Hindlimb muscle (tissue), 1 donor: ENCODE measurements around the gene SP2. TPM values are rescaled to one million over a fixed set of nuclear protein-coding genes. Genes with fewer than 3 reads are reported as not detected.
"Not testable (repeated sequence)": the region's sequence is repeated elsewhere in the genome, so short reads cannot be mapped to it uniquely, and the experiment has no call there.

ENCODE experiments used
- DNase-seq: peaks from one replicate; pipeline ENCODE4 v3.0.0-alpha.2; 2013
- polyA plus RNA-seq: library from polyadenylated mRNA; unstranded; fragments of 120-200 nt; gene quantifications from one replicate; pipeline ENCODE4 v1.2.1, GENCODE V29; 2013; ENCODE audit not compliant: insufficient read length

The SP2 gene
- polyA plus RNA-seq, 1 donor = 19.0 TPM

DNA sequence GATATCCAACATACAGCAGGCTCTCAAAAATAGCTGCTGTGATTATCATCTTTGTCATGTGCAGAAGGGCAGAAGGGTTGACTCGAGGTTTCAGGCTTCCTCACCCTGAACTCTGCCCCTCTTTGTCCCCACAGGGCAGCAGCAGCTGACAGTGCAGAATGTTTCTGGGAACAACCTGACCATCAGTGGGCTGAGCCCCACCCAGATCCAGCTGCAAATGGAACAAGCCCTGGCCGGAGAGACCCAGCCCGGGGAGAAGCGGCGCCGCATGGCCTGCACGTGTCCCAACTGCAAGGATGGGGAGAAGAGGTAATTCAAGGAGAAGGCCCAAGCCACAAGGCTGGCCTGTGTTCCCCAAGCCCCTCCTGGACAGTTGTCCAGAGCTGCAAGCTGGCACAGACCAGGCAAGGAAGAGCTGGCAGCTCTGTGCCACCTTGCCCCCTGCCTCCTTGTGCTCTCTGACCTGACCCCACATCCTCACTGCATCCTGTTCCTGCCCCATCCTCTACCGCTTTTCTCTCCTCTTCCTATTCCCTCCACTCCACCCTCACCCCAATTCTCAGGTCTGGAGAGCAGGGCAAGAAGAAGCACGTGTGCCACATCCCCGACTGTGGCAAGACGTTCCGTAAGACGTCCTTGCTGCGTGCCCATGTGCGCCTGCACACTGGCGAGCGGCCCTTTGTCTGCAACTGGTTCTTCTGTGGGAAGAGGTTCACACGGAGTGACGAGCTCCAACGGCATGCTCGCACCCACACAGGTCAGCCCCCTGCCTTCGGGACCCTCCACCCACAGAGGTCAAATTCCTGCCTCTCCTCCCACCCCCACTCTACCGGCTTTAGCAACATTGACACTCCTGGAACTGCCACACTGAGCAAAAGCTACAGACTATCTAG, 29.0 kb downstream of the SP2 start:
- DNase-seq = no peak

DNA sequence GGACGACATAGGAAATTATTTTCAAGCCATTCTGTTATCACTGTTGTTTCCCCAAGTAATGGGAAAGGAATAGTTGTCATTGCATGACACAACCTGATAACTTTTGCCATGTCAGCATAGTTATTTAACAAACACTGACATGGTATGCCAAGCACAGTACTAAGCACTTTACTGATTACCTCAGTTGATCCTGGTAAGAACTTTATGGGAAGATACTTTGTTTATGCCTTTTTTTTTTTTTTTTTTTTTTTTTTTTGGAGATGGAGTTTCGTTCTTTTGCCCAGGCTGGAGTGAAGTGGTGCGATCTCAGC, 29.6 kb downstream of the SP2 start:
- DNase-seq = no peak

DNA sequence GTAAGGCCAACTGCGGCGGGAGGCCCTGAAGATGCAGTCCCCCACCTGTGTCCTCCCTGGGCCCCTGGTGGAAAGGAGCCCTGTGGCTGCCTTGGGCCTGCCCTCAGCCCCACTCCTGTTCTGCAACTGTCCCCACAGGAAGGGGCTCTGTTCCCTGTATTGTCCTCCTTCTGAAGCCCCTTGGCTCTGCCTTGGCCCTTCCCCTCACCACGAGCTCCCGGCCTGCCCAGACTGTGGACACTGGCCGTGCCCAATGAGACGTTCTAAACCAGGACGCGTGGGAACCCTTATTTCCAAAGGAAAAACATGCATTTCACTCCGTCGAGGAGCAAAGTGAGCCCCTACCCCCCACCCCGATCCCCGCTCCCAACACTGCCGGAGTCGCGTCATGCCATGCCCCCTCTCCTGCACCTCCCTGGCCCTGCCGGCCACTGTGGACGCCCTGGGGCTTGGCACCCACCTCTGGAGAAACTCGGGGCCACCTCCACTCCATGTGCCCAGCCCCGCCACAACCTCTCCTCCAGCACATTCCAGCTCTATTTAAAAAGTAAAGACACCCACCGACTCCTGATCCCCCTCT, 31.9 kb downstream of the SP2 start:
- no peak for DNase-seq

DNA sequence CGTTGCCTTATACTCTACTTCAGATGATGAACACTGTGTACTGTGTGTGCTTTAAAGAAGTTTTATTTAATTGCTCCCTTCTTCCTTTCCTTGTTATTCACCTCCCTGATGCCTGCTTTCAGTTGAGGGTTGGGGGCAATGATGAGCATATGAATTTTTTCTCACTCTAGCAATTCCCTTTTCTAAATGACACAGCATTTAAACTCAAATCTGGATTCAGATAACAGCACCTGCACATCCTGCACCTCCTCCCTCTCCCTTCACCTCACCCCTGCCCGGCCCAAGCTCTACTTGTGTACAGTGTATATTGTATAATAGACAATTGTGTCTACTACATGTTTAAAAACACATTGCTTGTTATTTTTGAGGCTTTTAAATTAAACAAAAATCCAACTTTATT, 32.4 kb downstream of the SP2 start:
- DNase-seq = no peak

DNA sequence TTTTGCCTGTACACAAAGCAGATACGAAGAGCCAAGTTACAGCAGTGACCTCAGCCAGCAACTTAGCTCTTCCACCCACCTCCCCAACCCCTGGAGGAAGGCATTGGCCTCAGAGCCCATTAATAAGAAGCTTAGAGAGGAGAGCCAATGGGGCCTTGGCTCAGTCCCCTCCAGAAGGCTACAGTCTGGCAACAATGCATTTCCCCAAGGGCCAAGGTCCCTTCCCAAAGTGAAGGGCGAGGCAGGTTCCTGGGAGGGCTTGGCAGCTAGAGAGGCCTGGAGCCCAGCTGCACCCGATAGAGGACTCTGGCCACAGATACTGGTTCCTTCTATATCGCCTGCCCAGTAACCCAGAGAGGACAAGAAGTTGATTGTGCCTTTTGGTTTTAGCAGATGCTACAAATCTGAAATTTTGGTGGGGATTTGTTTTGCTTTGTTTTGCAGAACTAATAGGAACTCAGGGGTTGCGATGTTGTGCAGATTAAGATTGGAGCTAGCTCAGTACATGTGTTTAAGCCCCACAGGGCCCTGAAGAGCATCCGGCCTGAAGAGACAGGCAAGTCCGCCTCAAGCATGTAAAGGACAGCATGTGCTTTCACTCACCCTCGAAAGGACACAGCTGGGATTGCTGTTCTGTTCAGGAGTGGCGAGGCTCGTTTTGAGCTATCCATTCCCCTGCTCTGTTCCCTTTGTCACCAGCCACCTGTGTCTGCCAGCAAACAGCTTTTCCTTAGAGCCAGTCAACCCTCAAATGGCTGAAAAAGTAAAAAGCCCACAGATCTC, 33.4 kb downstream of the SP2 start:
- peak; percentile 53 for DNase-seq

DNA sequence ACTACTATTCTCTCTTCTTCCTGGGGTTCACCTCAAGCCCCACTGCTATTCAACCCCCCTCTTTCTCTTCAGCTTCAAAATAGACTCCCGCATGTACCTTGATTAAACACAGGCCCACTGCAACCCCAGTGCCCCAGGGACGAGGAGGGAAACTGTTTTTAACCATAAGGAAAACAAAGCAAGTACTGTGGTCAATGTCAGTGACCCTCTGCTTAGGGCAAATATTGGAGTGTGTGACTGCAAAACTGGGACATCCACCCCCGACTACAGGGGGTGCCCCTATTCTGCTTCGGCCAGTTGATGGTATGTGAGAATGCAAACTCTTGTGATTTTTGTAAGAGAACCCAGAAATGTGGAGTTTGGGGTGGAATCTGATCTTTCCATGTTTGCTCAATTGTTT, 35.8 kb downstream of the SP2 start:
- DNase-seq = no peak

DNA sequence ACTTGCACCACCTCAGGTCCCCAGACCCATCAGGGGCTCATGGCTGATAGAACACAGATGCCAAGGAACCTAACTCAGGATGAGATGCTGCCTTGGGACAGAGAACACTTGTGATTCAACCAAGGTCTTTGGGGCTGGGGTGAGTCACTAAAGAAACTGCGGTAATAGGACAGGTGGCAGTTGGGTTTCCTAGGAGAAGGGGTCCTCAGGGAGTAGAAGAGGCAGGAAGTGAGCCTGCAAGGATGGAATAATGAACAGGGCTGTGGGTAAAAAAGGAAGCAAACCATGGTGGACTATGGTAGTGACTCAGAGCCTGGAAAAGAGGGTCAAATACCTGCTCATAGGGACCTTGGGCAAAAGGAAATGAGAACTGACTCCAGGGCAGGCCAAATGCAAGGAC, 38.8 kb downstream of the SP2 start:
- no peak for DNase-seq

DNA sequence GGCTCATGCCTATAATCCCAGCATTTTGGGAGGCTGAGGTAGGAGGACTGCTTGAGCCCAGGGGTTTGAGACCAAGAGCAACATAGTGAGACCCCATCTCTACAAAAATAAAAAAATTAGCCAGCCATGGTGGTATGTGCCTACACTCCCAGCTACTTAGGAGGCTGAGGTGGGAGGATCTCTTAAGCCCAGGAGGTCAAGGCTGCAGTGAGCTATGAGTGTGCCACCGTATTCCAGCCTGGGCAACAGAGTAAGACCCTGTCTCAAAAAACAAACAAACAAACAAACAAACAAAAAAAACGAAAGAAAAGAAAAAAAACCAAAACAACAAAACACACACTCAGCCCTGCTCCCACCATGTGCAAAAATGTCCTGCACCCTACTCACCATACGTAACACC, 39.4 kb downstream of the SP2 start:
- DNase-seq = not testable (repeated sequence)

DNA sequence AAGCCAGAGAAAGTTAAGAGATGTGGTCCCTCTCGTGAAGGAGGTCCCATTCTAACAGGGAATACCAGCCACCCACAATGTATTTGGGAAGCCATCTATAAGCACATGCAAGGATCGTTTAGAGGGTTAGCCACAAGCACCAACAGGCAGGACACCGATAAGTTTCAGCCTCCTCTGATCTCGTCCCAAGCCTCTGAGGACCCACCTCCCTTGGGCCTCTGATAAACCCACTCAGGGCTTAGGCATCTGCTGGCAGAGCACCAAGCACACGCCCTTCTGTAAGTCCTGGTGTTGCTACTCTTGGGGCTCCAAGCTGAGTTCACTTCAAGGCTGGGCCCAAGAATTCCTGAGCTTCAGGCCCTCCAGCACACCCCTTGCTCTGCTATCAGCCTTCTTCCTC, 39.9 kb downstream of the SP2 start:
- DNase-seq = no peak

DNA sequence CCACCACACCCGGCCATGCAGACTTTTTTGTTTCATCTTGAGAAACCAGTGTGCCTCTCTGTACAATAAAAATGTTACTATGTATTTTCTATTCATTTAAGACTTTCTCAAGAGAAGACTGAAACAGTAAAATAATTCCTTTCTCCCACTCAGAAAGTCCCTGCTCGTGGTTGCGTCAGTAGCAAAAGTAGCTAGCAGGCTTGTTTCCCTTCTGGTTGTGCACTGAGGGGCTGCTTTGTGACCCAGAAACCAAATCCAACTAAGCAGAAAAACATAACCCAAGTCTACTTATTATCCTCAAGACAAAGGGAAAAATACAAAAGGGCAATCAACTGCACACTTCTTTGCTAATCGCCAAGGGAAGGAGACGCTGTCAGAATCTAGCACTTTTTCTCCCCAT, 41.9 kb downstream of the SP2 start:
- DNase-seq = no peak

DNA sequence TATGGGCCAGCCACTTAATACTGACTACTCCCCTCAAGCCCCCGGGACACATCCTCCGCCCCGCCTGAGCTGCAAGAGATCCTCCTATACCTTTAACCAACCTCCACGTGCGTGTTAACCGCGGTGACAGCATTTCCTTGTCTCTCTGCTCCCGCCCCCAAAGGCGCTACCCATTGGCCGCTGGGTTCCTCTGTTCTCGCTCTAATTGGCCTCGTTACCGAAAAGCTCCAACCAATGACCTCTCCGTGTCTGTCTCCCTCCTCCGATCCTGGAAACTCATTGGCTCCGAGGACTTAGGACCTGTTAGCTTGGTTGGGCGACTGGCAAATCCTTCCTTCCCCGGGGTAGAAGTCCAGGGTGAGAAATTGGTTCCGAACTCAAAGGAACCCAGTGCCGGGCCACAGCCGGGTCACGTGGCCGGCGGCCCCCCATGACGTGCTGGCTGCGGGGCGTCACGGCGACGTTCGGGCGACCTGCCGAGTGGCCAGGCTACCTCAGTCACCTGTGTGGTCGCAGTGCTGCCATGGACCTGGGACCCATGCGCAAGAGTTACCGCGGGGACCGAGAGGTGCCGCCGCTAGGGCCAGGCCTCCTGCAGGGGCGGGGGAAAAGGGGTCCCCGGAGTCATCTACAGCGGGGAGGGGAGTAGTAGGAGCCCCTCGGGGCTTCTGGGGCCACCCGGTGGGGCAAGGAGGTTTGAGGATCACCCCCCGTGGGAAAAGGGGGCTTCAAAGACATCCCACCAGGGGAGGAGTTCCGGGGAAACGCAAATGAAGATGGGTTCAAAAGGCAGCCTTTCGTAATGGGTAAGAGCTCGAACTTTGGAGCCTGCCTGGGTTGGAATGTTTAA, 45.4 kb downstream of the SP2 start, which contains the start of gene PNPO:
Gene PNPO (plus strand): TSS at position 326 of the 850 bp plus-strand sequence. CDS start 105 bp downstream, at position 431.
- peak; percentile 93 for DNase-seq

DNA sequence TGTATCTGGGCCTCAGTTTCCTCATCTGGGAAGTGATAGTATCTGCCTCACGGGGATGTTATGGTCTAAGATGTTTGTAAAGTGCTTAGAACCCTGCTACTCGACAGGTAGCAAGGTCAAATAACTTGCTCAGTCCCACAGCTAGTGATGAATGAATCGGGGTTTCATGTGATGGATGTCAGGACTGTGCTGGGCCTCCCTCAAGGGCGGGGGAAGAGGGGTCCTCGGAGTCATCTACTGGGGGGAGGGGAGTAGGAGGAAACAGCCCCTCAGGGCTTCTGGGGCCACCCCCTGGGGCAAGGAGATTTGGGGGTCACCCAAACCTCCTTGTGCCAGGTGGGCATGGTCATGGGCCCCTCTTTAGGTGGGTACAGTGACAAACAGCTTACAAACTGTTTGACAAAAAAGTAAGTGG, 46.1 kb downstream of the SP2 start:
- DNase-seq = no peak

DNA sequence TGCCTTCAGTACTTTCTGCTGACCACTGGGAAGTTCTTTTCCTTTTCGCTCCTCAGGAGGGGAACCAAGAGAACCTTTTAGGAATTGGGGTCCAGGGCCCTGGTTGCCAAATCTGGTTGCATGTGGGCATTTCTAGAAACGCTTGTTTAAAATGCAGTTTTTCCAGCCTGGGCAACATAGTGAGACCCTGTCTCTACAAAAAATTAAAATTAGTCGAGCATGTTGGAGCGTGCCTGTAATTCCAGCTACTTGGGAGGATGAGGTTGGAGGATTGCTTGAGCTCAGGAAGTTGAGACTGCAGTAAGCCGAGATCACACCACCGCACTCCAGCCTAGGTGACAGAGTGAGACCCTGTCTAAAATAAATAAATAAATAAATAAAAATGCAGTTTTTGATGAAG, 46.5 kb downstream of the SP2 start:
- no peak for DNase-seq

DNA sequence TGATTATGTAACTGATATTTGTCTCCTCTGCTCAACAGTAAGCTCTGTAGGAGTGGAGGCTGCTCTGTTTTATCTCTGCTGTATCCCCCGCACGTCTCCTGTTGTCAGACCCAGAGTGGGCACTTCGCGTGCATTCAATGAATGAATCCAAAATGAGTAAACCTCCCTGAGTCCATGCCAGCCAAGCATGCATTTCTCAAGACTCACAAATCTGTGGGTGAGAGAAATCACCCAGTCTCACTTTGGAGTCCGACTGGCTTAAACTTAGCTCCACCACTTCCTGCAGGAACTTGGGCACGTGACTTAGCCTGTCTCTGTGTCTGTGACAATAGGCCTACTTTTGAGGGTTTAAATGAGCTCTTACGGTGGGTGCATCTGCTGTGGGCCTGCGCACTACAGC, 49.0 kb downstream of the SP2 start:
- DNase-seq = no peak

DNA sequence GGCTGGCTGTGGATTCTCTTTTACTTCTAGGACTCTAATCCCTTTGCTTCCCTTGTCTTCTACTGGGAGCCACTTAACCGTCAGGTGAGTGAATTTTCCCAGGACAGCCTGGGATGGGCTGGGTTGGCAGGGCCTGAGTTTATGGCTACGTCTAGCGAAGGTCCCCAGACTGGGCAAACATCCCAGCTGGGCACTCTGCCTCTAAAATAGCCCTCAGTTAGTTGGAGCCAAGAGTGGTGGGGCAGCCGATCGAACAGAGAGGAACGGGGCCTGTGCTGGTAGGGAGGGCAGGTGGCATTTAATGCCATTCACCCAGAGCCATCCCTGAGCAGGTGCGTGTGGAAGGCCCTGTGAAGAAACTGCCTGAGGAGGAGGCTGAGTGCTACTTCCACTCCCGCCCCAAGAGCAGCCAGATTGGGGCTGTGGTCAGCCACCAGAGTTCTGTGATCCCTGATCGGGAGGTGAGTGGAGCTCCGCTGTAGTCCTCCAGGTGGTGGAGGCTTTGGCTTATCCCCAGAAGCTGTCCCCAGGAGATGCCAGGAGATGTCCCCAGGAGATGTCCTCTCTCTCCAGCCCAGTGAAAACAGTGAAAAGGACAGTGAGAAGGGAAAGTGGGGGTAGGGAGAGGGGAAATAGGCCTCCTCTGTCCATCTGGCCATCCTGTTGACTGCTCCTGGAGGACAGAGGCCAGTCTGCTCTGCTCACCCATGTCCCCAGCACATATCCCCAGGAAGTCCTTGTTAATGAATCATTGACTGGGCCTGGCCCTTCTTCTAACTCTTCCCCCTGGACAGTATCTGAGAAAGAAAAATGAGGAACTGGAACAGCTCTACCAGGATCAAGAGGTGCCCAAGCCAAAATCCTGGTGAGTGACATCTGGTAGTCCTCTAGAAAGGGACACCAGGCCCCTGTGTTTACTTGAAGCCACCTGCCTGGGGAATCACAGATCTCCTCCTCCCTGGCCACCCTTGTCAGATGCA, 49.8 kb downstream of the SP2 start:
- no peak for DNase-seq

DNA sequence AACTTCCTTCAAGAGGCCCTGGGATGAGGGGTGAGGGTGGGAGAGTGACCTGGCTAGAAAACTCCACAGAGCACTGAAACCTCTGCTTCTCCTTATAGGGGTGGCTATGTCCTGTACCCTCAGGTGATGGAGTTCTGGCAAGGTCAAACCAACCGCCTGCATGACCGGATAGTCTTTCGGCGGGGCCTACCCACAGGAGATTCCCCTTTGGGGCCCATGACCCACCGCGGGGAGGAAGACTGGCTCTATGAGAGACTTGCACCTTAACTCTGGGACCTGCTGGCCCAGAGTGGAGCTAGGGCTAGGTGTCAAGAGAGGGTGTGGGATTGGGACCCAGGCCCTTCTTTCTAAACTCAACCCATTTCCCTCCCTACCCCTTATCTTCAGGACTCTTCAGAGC, 50.5 kb downstream of the SP2 start:
- DNase-seq = no peak

DNA sequence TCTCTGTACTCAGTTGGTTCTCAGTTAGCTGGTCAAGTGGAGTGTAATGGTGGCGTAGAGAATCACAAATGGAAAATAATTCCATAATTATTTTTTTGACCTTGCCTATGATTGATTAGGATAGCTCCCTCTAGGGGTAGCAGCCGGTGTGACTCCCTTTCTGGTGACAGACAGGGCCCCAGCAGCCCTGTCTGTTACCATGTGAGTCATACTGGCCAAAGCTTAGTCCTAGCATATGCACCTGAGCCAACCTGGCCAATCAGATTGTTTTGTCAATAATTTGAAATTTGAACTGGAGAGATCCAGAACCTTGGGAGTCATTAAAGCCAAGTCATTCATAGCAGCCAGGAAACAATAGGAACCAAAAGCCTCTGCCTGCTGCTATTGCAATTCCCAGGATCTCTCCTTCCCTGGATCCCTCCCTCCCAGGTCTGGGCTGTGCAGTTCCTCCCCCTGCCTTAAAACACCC, 50.9 kb downstream of the SP2 start:
- no peak for DNase-seq

DNA sequence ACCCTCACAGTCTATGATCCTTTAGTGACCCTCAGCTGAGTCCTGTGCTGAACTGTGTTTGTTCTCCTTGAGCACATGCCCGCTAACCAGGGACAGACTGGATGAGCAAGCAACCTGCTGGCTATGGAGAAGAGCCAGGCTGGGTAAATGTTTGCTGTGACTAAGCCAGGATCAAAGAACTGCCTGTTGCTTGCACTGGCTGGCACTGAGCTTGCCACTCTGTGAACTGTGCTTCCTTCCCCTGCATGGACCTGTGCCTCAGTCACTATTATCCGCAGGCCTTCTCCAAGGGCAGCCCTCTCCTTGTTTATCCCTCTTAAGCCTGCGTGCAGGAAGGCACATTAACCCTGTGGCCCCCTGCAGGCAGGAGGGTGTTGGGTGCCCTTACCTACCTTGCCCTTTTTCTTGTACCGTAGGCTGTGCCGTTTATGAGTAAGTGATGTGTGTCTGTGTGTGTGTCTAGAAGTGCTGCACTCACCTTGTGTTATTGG, 52.7 kb downstream of the SP2 start:
- no peak for DNase-seq

DNA sequence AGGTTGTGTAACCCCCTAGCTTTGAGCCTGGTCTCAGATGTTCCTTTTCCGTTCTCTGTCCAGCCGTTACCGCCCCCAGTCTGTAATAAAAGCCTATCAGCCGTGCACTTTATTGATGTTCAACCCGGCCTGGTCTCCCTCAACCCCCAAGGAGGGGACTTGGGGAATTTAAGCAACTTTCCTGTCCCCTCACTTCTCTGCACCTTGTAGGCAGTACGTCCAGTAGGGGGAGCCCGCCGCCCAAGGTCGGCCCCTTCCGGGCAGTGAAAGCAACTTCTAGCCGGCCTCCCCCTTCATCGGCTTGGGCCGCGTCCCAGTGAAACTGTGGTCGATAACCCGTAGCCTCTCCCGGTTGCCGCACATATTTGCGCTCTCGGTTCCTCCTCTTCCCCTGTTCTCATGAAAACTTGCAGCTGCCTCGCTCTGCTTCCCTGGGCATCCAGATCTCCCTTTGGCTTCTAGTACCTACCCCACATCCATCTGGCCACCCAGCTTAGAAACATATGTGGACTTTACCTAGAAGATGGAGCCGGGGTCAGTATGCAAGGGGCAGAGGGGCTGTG, 53.2 kb downstream of the SP2 start:
- peak; percentile 82 for DNase-seq

DNA sequence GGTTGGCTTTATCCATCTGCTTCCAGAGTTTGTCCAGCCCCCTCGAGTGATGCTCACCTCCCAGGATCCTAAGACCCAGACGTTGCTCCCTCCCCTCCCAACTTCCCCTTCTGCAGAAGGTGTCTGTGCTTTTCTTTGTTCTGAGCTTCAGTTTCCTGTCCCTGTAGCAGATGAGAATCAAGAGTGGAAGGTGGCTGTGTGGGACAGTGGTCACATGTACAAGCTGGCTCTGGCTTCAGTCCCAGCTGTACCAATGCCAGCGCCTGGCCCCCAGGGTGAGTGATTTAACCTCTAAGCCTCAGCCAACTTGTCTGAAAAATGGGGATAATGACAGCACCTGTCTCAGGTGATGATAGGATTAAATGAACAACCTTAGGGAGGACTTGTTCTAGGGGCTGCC, 53.9 kb downstream of the SP2 start:
- DNase-seq = no peak

DNA sequence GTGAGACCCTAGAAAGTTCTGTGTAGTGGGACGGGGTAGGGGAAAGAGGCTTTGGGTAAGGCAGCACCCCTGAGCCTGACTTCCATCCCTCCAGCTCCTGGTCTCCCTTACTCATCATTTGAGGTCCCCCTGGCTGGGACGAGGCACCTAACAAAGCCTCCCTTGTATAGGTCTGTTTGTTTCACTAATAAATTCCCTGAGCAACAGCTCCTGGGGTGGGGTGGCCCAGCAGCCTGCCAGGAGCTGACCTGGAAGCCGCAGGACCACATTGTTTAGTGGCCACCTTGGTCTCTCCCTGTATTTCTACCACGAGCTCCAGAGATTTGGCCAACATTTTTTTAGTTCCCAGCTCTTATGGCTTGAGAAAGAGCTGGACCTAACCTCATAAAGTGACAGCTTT, 54.4 kb downstream of the SP2 start:
- no peak for DNase-seq
